Activated CD4-positive, alpha-beta T cell treated with anti-CD3 and anti-CD28 coated beads, Interleukin-2, Interleukin-4, amounts not matched to agents 100 ng/mL and 50 ng/mL, durations not matched to agents 16 hours and 8 hours (primary cell): Measurements from ENCODE around the gene OR2A1.
"Not testable (repeated sequence)": the region's sequence is repeated elsewhere in the genome, so short reads cannot be mapped to it uniquely, and the experiment has no call there.

Experiments
- DNase-seq: peaks from one replicate; pipeline ENCODE4 v3.0.0-alpha.2; 2020; ENCODE audit warnings: low spot score

Gene OR2A1

DNA sequence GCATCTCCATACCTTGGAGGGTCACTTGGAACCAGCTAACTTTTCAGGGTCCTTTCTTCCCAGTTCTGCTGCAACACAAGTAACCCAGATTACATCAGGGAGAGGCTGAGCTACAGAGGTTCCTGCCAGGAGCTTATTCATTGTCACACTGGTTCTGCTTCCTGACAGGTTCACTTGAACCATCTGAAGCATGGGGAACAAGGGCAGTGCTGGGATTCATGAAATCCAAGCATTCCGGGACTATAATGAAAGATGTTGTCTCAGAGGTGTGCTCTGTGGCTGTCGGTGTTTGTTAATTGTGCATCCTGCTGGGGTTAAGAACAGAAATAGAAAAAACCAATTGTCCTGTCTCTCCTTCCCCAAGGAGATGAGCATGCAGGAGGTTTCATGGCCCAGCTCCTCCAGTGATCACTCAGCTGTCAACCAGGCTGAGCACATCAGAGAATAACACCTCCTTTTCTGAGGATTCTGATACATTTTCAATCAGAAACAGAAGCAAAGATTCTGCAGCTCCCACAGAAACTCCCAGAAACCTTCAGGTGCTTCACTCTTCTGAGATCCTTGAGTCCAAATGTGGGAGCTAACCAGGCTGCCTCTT is at the start of gene OR2A1:
Gene OR2A1 (plus strand): TSS at position 548 of the 598 bp plus-strand sequence. CDS start 5,706 bp downstream, outside the sequence.
- DNase-seq, result not testable (repeated sequence)

- not testable (repeated sequence) for DNase-seq
Measured at GRCh38 chr7:144264692-144265091, 47.5 kb upstream of the OR2A1 start, which contains the start of gene OR2A7. Gene OR2A7, minus strand, starts transcription at chr7:144264792. Its CDS starts 5,164 bp downstream, at chr7:144259628.

- not testable (repeated sequence) for DNase-seq
Measured at GRCh38 chr7:144269188-144269587, 43.0 kb upstream of the OR2A1 start, which contains the start of gene CTAGE8. Gene CTAGE8, minus strand, starts transcription at chr7:144269288. Its CDS starts 38 bp downstream, at chr7:144269250.

DNA sequence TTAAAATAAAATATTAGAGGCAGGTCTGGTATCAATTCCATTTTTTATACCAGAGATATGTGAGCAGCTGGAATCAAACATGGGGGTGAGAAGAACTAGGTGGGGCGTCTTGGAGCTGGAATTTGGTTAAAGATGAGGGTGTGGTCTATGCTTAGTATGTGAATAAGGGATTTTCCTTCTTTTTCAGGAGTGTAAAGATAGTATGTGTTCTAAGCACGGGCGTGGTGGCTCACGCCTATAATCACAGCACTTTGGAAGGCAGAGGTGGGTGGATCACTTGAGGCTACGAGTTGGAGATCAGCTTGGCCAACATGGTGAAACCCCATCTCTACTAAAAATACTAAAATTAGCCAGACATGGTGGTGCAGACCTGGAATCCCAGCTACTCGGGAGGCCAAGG is 36.9 kb upstream of the OR2A1 start:
- DNase-seq, result not testable (repeated sequence)

DNA sequence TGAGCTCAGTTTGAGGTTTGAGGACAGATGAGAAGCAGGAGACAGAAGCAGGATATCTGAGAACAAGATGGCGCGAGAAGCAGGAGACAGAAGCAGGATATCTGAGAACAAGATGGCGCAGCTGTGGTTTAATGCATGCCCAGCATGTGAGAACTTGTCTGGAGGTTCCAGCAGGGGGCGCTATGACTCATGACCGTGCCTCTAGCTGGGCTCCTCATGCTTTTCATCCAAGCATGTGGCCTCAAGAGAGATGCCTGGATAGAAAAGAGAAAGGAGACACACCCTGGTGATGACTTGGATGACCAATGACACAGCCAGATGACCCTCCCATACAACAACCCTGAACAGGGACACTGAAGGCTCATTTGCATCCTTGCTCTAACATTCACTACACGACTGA is 32.2 kb upstream of the OR2A1 start:
- not testable (repeated sequence) for DNase-seq

GRCh38 chr7:144281981-144282380 is 30.2 kb upstream of the OR2A1 start:
- not testable (repeated sequence) for DNase-seq

DNA sequence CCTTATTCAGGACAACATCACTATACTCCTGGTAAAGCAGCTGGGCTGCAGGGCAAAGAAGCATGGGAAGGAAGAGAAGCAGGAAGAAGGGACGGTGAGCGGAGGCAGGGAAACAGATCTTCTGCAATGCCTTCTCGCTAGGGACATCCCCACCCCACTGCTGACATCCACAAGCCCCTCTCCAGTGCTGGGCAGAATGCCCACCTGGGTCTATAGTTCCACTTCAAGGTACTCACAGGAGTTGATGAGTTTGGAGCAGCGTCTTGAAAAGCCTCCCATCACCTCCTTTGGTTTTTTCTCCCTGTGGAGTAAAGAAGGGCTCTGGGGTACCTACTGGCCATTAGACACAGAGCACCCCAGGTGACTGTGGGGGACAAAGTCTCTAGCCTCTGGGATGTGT is 29.7 kb upstream of the OR2A1 start:
- DNase-seq, result not testable (repeated sequence)

- DNase-seq, result not testable (repeated sequence)
Measured at GRCh38 chr7:144283716-144284115, 28.5 kb upstream of the OR2A1 start.

DNA sequence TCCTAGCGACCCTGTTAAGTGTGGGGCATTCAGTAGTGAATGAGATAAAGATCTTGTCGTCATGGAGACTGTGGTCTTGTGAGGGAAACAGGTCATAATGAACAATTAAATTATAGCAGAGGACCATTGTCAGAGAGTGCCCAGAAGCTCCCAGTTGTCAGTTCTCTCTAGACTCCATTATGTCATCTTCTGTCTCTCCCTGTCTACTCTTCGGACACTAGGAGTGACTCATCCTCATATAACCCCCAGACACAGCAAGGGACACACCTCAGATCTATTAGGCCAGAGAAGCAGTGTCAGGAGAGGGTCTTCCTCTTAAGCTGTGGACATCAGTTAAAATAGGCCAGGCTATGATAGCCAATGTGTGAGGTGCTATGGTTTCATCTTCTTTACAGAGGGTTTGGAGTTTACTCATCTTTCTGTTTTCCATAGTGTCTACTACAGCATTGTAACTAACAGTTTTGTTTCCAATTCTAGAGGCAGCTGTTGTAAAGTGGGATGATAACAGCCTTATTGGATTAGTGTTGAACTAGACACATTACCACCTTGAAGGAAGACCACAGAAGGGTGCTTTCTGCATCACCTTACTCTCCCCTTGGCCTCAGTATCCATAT is 24.9 kb upstream of the OR2A1 start:
- DNase-seq, result not testable (repeated sequence)

GRCh38 chr7:144291607-144292006 is 20.6 kb upstream of the OR2A1 start:
- DNase-seq, result not testable (repeated sequence)

DNA sequence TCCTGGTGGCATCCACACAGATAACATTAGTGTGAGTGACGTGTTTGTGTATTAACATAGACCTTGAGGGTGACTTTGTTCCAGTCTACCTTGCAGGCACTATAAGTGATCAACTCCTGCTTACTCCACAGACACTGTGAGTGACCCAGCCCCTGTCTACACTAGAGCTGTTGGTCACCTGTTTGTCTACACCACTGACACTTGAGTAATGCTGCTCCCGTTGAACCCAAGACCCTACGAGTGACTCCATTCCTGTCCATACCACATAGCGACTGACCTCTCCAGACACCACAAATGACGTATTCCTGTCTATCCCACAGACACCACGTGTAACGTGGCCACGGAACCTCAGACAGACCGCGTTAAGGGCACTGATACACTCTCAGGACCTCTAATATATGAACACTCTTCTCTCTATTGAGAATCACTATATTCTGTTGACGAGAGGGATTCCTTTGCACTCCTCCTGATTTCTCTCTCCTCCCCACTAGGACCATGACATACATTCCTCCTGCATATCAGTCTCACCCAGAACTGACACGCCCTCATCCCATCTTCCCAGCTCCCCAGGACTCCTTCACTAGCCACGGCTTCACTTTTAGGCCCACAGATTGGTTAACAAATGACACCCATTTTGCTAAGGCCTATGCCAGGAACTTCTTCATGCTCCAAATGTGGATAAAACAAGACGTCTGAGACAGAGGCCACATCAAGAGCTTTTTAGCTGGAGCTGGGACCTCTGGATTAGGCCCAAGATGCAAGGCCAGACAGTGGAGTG is 19.6 kb upstream of the OR2A1 start:
- DNase-seq, result not testable (repeated sequence)

- DNase-seq, result not testable (repeated sequence)
Measured at GRCh38 chr7:144293794-144294499, 18.3 kb upstream of the OR2A1 start.

GRCh38 chr7:144302578-144303303 is 9.5 kb upstream of the OR2A1 start:
- not testable (repeated sequence) for DNase-seq

- not testable (repeated sequence) for DNase-seq
Measured at GRCh38 chr7:144303607-144304006, 8.6 kb upstream of the OR2A1 start.

GRCh38 chr7:144305156-144305555 is 7.1 kb upstream of the OR2A1 start:
- DNase-seq, result not testable (repeated sequence)

DNA sequence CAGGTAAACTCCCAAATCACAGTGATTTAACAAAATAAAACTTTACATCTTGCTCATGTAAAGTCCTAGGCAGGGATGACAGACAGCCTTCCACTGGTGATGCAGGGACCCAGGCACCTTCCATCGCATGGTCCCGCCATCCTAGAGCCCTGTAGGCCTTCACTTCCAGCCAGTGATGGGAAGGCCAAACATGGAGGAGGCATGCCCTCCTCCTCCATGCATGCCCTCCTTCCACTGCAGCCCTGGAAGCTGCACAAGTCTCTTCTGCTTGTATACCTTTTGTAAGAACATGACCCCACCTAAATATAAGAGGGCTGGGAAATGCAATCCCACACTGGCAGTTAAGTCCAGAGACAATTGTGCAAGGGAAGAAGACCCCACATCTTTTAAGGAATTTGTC is 2.5 kb upstream of the OR2A1 start:
- DNase-seq, result not testable (repeated sequence)

GRCh38 chr7:144311218-144311617 is 1.0 kb upstream of the OR2A1 start:
- not testable (repeated sequence) for DNase-seq

DNA sequence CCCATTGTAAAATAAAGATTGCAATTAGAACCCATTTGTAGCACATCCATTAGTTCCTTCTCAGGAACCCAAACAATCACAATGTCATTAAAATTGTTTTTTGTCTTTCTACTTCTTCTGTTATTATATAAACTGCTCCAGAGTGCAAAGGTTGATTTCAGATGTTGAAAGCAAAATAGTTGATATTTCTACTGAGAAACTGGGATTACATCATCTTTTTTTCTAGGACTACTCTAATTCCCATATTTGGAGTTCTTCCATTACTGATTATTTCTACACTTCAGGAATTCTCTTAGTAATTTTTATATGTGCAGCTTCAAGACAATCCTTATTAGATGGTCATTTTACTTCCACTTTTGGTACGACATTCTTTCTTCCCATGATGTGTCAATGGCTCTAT is 5.3 kb downstream of the OR2A1 start:
- not testable (repeated sequence) for DNase-seq

DNA sequence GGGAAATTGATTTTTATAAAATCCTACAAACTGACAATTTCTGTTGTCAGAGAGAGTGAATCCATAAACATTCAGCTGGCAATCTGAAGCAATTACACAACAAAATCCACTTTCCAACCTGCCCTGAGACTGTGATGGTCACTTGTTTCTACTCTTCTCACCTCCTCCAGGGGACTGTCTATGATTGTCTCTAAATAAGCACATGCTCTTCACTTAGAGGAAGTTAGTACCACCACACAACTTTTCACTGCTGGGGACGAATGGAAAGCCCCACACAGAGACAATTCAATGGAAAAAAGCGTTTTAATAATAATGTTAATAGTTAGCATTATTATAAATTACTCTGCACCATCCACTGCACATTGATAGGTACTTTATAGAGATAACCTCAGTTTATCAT is 7.3 kb downstream of the OR2A1 start:
- not testable (repeated sequence) for DNase-seq

DNA sequence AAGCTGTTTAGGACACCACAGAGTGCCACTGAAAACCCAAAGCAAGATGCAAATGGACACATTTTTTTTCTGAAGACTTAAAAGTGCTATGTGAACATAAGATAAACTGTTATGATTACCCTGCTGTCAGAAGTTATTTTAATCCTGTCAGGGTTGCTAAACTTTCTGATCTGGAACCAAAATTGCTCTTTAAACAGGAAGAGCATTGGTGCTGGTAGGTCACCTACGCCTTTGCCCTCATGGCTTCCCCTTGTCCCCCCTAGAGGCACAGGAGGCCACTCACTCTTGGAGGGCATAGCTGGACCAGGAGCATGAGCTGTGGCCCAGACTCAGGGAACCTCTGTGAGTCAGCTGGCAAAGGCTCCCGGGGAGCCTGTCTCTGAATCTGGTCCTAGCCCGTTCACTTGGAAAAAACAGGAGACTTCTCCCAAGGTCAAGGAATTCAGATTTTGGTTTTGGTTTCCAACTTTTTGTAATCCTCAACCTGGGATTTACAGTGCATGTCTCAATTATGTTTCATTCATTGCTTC is 9.5 kb downstream of the OR2A1 start:
- not testable (repeated sequence) for DNase-seq

- not testable (repeated sequence) for DNase-seq
Measured at GRCh38 chr7:144323359-144323758, 11.1 kb downstream of the OR2A1 start.
